K562 (cell line): ENCODE measurements around the gene LCNL1. TPM values are rescaled to one million over a fixed set of nuclear protein-coding genes. Genes with fewer than 3 reads are reported as not detected.
A peak's percentile ranks its signal among the peaks of the same experiment; 100 is the strongest.

Experiments used
- ATAC-seq: fragments of 200-7000 bp; cut with Tn5 transposase; 3 replicates; pipeline ENCODE4 v1.9.1; 2020; ENCODE audit warnings: moderate library complexity
- BruUV-seq: library from RNA; stranded (reverse); fragments of 400-500 nt; replicated peaks from 2 replicates; lab custom pipeline; 2021; lab: Mats Ljungman, UMichigan
- CTCF ChIA-PET: fragments of 300-600 bp; formaldehyde crosslinking; extraction: SDS; loops from one replicate; lab custom pipeline; 2021; ENCODE audit warnings: low intra/inter-chr PET ratio; lab: Yijun Ruan, JAX
- POLR2A ChIA-PET: fragments of 300-600, 350-650 bp; sonication (Branson Sonifier 250); formaldehyde crosslinking; extraction: SDS; loops from one replicate; lab custom pipeline; 2021; ENCODE audit warnings: antibody characterized with exemption, inconsistent platforms; lab: Yijun Ruan, JAX
- DNase-seq, 4 experiments: peaks; one replicate each; pipeline versions ENCODE4 v3.0.0 to v3.0.0-alpha.2; 2011 to 2018; ENCODE audit warnings: low spot score in 3 of 4, mixed read lengths in 3 of 4; ENCODE audit errors: extremely low read depth in 1 of 4
- FAIRE-seq: peaks from 2 replicates; lab custom pipeline; 2011; peaks lifted over from hg19 to GRCh38; lab: Jason Lieb, UNC
- H2AFZ ChIP-seq: 2 replicates; pipeline ENCODE4 v1.6.0; 2011; ENCODE audit warnings: low read depth, low read length, control low read depth, inconsistent platforms
- H3K27ac ChIP-seq: fragments of 200-600 bp; 3 replicates; pipeline ENCODE4 v1.8.0; 2011; ENCODE audit warnings: low read depth, mild to moderate bottlenecking, control low read depth, inconsistent platforms, low read length, moderate library complexity, mixed read lengths; ENCODE audit errors: extremely low read depth
- H3K27me3 ChIP-seq, 2 experiments: fragments of 300-600 bp in 1 of 2; 2 replicates in 1 of 2; 3 replicates in 1 of 2; pipeline versions ENCODE4 v1.6.0 to v1.8.0; 2011; ENCODE audit warnings: inconsistent platforms in 2 of 2, low read length in 2 of 2, mild to moderate bottlenecking in 1 of 2, mixed read lengths in 1 of 2, moderate library complexity in 1 of 2; ENCODE audit not compliant: control insufficient read depth in 2 of 2, insufficient read depth in 2 of 2
- H3K36me3 ChIP-seq: fragments of 300-600 bp; 3 replicates; pipeline ENCODE4 v1.8.0; 2011; ENCODE audit warnings: mild to moderate bottlenecking, low read length, inconsistent platforms; ENCODE audit not compliant: control insufficient read depth, insufficient read depth
- H3K4me1 ChIP-seq, 2 experiments: fragments of 200-600 bp in 1 of 2; replicated peaks in 1 of 2; 2 replicates in 1 of 2; 3 replicates in 1 of 2; pipeline versions ENCODE4 v1.5.1 to v1.8.0; 2011; ENCODE audit warnings: inconsistent platforms in 2 of 2, low read length in 2 of 2, mild to moderate bottlenecking in 1 of 2, mixed read lengths in 1 of 2, moderate library complexity in 1 of 2; ENCODE audit not compliant: control insufficient read depth in 2 of 2, insufficient read depth in 2 of 2
- H3K4me2 ChIP-seq: 2 replicates; pipeline ENCODE4 v1.6.1; 2011; ENCODE audit warnings: low read length, control low read depth, inconsistent platforms, mixed read lengths; ENCODE audit not compliant: insufficient read depth
- H3K4me3 ChIP-seq: fragments of 200-600 bp; sonication (generic), shearing (Covaris generic); 2 replicates; pipeline ENCODE4 v1.5.1; 2016; ENCODE audit warnings: control low read depth, inconsistent platforms
- H3K79me2 ChIP-seq: fragments of 200-600 bp; 3 replicates; pipeline ENCODE4 v1.8.0; 2011; ENCODE audit warnings: low read length, inconsistent platforms; ENCODE audit not compliant: control insufficient read depth, insufficient read depth
- H3K9ac ChIP-seq, 2 experiments: 2 replicates each; pipeline versions ENCODE4 v1.6.0 to v1.6.1; 2011; ENCODE audit warnings: low read depth in 2 of 2, low read length in 2 of 2, control low read depth in 1 of 2, inconsistent platforms in 1 of 2, mild to moderate bottlenecking in 1 of 2, mixed read lengths in 1 of 2; ENCODE audit not compliant: insufficient read depth in 1 of 2
- H3K9me1 ChIP-seq: one replicate; pipeline ENCODE4 v1.6.0; 2011; ENCODE audit warnings: inconsistent platforms, mild to moderate bottlenecking, low read length, moderate library complexity; ENCODE audit not compliant: control insufficient read depth, insufficient read depth
- H3K9me3 ChIP-seq: replicated peaks from 2 replicates; pipeline ENCODE4 v1.5.1; 2011; ENCODE audit warnings: low read depth, low read length, inconsistent platforms; ENCODE audit not compliant: control insufficient read depth, insufficient read depth
- H4K20me1 ChIP-seq: replicated peaks from 2 replicates; pipeline ENCODE4 v1.6.1; 2011; ENCODE audit warnings: low read length, inconsistent platforms, mixed read lengths; ENCODE audit not compliant: control insufficient read depth, insufficient read depth
- COPS2 ChIP-seq: fragments of 450-650 bp; conservative IDR thresholded peaks from 2 replicates; pipeline ENCODE4 v1.6.1; 2016; ENCODE audit warnings: mild to moderate bottlenecking, moderate library complexity
- CREM ChIP-seq: IDR thresholded peaks from 2 replicates; pipeline ENCODE4 v1.6.1; 2014; ENCODE audit warnings: antibody characterized with exemption, low read depth
- DMBX1 ChIP-seq: fragments of 250-450 bp; sonication (Bioruptor Pico); IDR thresholded peaks from 2 replicates; pipeline ENCODE4 v1.8.0; 2022; ENCODE audit warnings: inconsistent platforms, mild to moderate bottlenecking, moderate library complexity, borderline replicate concordance
- HNRNPUL1 ChIP-seq: fragments of 200-400 bp; formaldehyde crosslinking; IDR thresholded peaks from 2 replicates; pipeline ENCODE4 v1.6.1; 2017; ENCODE audit warnings: low read length
- MYNN ChIP-seq, 2 experiments: sonication (generic); formaldehyde crosslinking in 1 of 2; IDR thresholded peaks; 2 replicates each; pipeline versions ENCODE4 v1.5.0 to v1.6.1; 2016 to 2020; ENCODE audit warnings: antibody characterized with exemption in 1 of 2, missing genetic modification reagents in 1 of 2
- RBM17 ChIP-seq: fragments of 200-400 bp; formaldehyde crosslinking; IDR thresholded peaks from 2 replicates; pipeline ENCODE4 v1.6.1; 2017; ENCODE audit warnings: low read depth, mild to moderate bottlenecking, low read length, borderline replicate concordance
- WGBS: fragments of 100-300 bp; shearing (Covaris generic); methylation state at CpG from one replicate; pipeline ENCODE4 v1.1.6; 2016; ENCODE audit warnings: low coverage, mixed read lengths; ENCODE audit not compliant: insufficient coverage; ENCODE audit errors: missing lambda C conversion rate; 5-methylcytosine and 5-hydroxymethylcytosine counted together
- in situ Hi-C: fragments of 300-500 bp; cut with MboI; formaldehyde crosslinking; loops from 4 replicates; pipeline ENCODE4 v1.15.0; 2018; ENCODE audit warnings: inconsistent platforms, mixed read lengths
- intact Hi-C: fragments of 100-400 bp; cut with micrococcal nuclease; formaldehyde crosslinking; loops from 2 replicates; pipeline ENCODE4 v1.14.2; 2022
- polyA plus RNA-seq, 8 experiments: library from polyadenylated mRNA; depleted of rRNA in 4 of 8; stranded (reverse) in 5 of 8; unstranded in 3 of 8; fragments of >200 nt; fragmentation: Nextera tagmentation in 2 of 8; fragmentation: Illumina TruSeq in 1 of 8; extraction: Ambion mirVana in 2 of 8; extraction: Trizol in 1 of 8; gene quantifications; 2 replicates each; pipeline versions ENCODE4 v1.2.1 to v1.2.3, GENCODE V29; 2011 to 2014; ENCODE audit warnings: inconsistent platforms in 1 of 8, missing spikeins in 1 of 8
- total RNA-seq, 7 experiments: library from RNA; depleted of rRNA in 6 of 7; stranded (reverse); fragments of >200 nt in 6 of 7; fragmentation: Illumina TruSeq in 2 of 7; extraction: Trizol in 2 of 7; gene quantifications; 2 replicates each; pipeline versions ENCODE4 v1.2.1 to v1.2.3, GENCODE V29; 2011 to 2021; ENCODE audit warnings: low replicate concordance in 1 of 7
- TF ChIP-seq, protein P1 (sequence below): fragments of 200-800 bp; sonication (Bioruptor generic); IDR thresholded peaks from 2 replicates; pipeline ENCODE4 v1.6.1; 2017; ENCODE audit warnings: missing genetic modification characterization, missing compliant biosample characterization
- TF ChIP-seq, protein P2 (sequence below), 2 experiments: fragments of 200-800 bp in 1 of 2; sonication (Bioruptor generic) in 1 of 2; sonication (generic) in 1 of 2; formaldehyde crosslinking in 1 of 2; IDR thresholded peaks in 1 of 2; conservative IDR thresholded peaks in 1 of 2; 2 replicates each; pipeline versions ENCODE4 v1.5.0 to v1.6.1; 2016 to 2020; ENCODE audit warnings: missing compliant biosample characterization in 1 of 2, missing genetic modification characterization in 1 of 2, missing genetic modification reagents in 1 of 2
- TF ChIP-seq, protein P3 (sequence below): fragments of 450-650 bp; IDR thresholded peaks from 2 replicates; pipeline ENCODE4 v1.6.1; 2016; ENCODE audit warnings: borderline replicate concordance

The LCNL1 gene
- total and polyA plus RNA-seq, 9 of the 15 experiments (the other 6 are each of a cell fraction or from before 2014, with no cell fraction given), result 0.04 to 0.16 (median 0.04) TPM; not detected in 4

DNA sequence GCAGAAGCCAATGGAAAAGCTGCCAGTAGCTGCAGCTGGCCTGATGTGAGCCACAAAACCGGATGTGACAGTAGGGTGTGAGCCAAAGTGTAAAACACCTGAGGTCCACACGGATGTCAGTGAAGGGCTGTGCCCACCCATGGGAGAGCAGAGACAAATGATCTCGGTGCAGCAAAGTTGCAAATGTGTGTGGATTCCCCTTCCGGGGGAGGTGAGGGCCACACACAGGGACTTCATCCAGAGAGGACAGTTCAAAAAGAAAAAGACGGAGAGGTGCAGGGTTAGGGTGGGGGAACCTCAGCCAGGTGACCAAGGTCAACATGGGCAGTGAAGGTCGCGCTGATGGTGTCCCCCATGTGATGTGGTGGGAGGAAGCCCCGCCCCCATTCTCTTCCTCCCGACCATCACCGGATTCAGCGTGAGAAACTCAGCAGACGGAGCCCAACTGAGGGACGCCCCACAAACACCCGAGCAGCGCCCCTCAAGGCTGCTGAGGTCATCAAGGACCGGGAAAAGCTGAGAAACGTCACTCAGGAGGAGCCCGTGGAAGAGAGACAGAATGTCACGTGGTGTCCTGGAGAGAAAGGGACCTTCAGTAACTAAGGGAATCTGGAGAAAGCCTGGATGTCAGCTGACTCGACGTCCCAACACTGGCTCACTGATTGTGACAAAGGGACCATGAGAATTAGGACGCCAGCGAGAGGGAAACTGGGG is 16.9 kb upstream of the LCNL1 start (continued):
- TF ChIP-seq, protein P1, sequence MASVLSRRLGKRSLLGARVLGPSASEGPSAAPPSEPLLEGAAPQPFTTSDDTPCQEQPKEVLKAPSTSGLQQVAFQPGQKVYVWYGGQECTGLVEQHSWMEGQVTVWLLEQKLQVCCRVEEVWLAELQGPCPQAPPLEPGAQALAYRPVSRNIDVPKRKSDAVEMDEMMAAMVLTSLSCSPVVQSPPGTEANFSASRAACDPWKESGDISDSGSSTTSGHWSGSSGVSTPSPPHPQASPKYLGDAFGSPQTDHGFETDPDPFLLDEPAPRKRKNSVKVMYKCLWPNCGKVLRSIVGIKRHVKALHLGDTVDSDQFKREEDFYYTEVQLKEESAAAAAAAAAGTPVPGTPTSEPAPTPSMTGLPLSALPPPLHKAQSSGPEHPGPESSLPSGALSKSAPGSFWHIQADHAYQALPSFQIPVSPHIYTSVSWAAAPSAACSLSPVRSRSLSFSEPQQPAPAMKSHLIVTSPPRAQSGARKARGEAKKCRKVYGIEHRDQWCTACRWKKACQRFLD (CRISPR knock-in tag), result no peak
- no peak for TF ChIP-seq RBM17
- TF ChIP-seq, all 486 proteins: peak for 18

DNA sequence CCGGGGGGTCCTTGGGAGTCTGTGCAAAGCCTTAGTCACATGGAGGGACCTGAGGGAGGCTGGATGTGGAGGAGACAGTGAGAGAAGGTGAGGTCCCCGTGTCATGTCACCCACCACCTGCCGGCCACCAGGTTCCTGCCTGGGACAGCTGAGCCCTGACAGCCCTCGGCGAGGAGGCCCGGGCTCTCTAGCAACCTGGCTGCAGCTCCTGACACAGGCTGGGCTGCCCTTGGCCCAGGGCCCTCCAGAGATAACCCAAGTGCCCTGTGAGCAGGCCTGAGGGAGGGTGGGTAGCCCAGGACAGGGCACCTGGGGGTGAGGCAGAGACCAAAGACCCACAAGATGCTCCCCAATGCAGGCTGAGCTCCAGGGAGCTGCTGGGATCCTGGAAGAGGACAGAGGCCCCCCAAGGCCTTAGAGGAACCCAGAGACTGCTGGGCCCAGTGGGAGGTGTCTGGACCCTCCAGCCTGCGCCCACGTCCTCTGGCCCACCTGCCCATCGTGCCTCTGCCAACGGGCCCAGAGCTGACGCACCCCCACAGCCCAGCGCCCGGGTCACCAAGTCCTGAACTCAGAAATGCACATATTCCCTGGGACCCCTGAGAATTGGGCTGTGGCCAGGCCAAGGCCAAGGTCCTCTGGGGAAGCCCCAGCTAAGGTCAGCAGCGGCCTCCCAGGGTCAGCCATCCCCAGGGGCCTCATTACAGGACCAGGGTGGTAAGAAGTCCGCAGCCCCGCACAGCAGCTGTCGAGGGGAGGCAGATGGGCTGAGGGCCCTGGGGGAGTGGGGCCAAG is 14.3 kb upstream of the LCNL1 start:
- no TSS peak for BruUV-seq
- WGBS, result 62% methylated on average over 6 of the region's 17 CpGs
- in situ Hi-C loops, result no loop called here
- no peaks in the 10 kb centered on the region for H3K27me3 ChIP-seq
- no peak overlapping the region for H3K4me3 ChIP-seq
- no peaks in the 10 kb centered on the region for H4K20me1 ChIP-seq
- H3K9ac ChIP-seq, result peak overlapping the region in 1 of 2 experiments; percentile 58; a peak in 2 of 4 replicates
- no peaks in the 10 kb centered on the region for H3K9me3 ChIP-seq
- H3K36me3 ChIP-seq, result no peaks in the 10 kb centered on the region
- no peak overlapping the region for H3K27ac ChIP-seq
- no peak overlapping the region for H3K4me2 ChIP-seq
- peaks cover 20 to 76% of the 10 kb centered on the region in 2 experiments; a peak in 4 of 5 replicates for H3K4me1 ChIP-seq
- CTCF ChIA-PET, result no interaction called here
- no peak for FAIRE-seq
- no peak overlapping the region for H2AFZ ChIP-seq
- DNase-seq, result no peak
- ATAC-seq, result no peak
- intact Hi-C loops, result no loop called here
- H3K9me1 ChIP-seq, result no peaks in the 10 kb centered on the region
- TF ChIP-seq, protein P2, sequence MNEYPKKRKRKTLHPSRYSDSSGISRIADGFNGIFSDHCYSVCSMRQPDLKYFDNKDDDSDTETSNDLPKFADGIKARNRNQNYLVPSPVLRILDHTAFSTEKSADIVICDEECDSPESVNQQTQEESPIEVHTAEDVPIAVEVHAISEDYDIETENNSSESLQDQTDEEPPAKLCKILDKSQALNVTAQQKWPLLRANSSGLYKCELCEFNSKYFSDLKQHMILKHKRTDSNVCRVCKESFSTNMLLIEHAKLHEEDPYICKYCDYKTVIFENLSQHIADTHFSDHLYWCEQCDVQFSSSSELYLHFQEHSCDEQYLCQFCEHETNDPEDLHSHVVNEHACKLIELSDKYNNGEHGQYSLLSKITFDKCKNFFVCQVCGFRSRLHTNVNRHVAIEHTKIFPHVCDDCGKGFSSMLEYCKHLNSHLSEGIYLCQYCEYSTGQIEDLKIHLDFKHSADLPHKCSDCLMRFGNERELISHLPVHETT (CRISPR knock-in tag; conservative IDR thresholded peaks at IDR 0.05 in 1 of 2, IDR thresholded peaks at IDR 0.05 in 1 of 2), result no peak
- no peak for TF ChIP-seq DMBX1 (CRISPR knock-in tag)
- TF ChIP-seq, protein P3, sequence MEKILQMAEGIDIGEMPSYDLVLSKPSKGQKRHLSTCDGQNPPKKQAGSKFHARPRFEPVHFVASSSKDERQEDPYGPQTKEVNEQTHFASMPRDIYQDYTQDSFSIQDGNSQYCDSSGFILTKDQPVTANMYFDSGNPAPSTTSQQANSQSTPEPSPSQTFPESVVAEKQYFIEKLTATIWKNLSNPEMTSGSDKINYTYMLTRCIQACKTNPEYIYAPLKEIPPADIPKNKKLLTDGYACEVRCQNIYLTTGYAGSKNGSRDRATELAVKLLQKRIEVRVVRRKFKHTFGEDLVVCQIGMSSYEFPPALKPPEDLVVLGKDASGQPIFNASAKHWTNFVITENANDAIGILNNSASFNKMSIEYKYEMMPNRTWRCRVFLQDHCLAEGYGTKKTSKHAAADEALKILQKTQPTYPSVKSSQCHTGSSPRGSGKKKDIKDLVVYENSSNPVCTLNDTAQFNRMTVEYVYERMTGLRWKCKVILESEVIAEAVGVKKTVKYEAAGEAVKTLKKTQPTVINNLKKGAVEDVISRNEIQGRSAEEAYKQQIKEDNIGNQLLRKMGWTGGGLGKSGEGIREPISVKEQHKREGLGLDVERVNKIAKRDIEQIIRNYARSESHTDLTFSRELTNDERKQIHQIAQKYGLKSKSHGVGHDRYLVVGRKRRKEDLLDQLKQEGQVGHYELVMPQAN, result no peak
- no peak for TF ChIP-seq MYNN (IDR thresholded peaks at IDR 0.05)
- TF ChIP-seq MYNN (CRISPR knock-in tag; IDR thresholded peaks at IDR 0.05), result no peak
- no peak for TF ChIP-seq CREM
- TF ChIP-seq COPS2, result no peak
- no peak for TF ChIP-seq HNRNPUL1
- TF ChIP-seq, all 486 proteins: peak for 0
- POLR2A ChIA-PET, result interaction anchor here (0.7 kb wide), 1 partner anchor 29 kb away, joined by 3 read pairs; no protein-coding TSS in a partner anchor
- H3K79me2 ChIP-seq, result no peaks in the 10 kb centered on the region
